ENCODE results near the gene KLHL40.

The KLHL40 gene

GRCh38 chr3:42704136-42704841 lies 19.0 kb downstream of the KLHL40 start:
- TF ChIP-seq, protein P1, sequence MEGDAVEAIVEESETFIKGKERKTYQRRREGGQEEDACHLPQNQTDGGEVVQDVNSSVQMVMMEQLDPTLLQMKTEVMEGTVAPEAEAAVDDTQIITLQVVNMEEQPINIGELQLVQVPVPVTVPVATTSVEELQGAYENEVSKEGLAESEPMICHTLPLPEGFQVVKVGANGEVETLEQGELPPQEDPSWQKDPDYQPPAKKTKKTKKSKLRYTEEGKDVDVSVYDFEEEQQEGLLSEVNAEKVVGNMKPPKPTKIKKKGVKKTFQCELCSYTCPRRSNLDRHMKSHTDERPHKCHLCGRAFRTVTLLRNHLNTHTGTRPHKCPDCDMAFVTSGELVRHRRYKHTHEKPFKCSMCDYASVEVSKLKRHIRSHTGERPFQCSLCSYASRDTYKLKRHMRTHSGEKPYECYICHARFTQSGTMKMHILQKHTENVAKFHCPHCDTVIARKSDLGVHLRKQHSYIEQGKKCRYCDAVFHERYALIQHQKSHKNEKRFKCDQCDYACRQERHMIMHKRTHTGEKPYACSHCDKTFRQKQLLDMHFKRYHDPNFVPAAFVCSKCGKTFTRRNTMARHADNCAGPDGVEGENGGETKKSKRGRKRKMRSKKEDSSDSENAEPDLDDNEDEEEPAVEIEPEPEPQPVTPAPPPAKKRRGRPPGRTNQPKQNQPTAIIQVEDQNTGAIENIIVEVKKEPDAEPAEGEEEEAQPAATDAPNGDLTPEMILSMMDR (conservative IDR thresholded peaks at IDR 0.05; ENCODE audit: low read depth): no peak
- DNase-seq (ENCODE audit: low spot score): no peak
- no peak overlapping the region for H3K27ac ChIP-seq
- POLR2A ChIA-PET (ENCODE audit: low non-redundant PET): no interaction called here
- CTCF ChIA-PET: no interaction called here

- DNase-seq (ENCODE audit: low spot score): no peak
- no peak overlapping the region for H3K27ac ChIP-seq
- TF ChIP-seq, protein P1 (conservative IDR thresholded peaks at IDR 0.05; ENCODE audit: low read depth): no peak
- ChIA-PET CTCF (no interaction called here), POLR2A (ENCODE audit: low non-redundant PET) (no interaction called here)
Observed at GRCh38 chr3:42705058-42705767, 19.9 kb downstream of the KLHL40 start.

GRCh38 chr3:42705962-42706585 lies 20.7 kb downstream of the KLHL40 start:
- DNase-seq (ENCODE audit: low spot score): no peak
- ChIA-PET CTCF (no interaction called here), POLR2A (ENCODE audit: low non-redundant PET) (no interaction called here)
- no peak overlapping the region for H3K27ac ChIP-seq
- TF ChIP-seq, protein P1 (conservative IDR thresholded peaks at IDR 0.05; ENCODE audit: low read depth): no peak

- ChIA-PET POLR2A (ENCODE audit: low non-redundant PET) (no interaction called here), CTCF (no interaction called here)
- DNase-seq (ENCODE audit: low spot score): no peak
- no peak overlapping the region for H3K27ac ChIP-seq
- TF ChIP-seq, protein P1 (conservative IDR thresholded peaks at IDR 0.05; ENCODE audit: low read depth): no peak
Observed at GRCh38 chr3:42706721-42707619, 21.6 kb downstream of the KLHL40 start.

DNA sequence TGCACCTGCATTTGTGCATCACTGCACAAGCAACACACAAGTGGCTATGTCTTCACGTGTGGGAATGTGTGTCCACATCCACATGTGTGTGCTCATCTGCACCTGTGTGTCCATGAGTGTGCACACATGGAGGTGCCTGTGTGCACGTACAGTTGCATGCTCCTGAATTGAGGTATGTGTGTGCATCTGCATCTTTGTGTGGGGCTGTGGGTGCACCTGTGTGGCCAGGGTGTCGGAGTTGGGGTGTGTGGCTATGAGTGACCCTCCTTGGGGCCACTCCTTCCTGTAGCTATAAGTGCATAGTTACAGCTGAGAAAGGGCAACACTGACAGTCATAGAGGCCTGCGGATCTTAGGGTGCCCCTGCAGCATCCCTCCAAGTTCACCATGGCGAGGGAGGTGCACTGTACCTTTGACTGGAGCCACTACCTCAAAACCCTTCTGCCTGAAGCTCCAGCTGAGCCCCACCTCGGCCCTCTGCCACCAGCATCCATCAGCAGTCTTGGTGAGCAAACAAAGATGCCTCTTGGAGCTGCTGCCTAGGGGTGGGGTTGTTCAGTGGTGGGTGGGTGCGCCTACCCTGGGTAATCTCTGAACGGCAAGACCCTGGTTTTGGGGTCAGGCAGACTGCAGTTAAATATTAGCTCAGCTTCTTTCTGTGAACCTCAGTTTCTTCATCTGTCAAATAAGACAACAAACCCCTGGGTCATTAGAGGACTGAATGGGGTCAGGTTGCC lies 22.5 kb downstream of the KLHL40 start:
- POLR2A ChIA-PET (ENCODE audit: low non-redundant PET): no interaction called here
- no peak for DNase-seq (ENCODE audit: low spot score)
- no peak overlapping the region for H3K27ac ChIP-seq
- TF ChIP-seq, protein P1 (conservative IDR thresholded peaks at IDR 0.05; ENCODE audit: low read depth): no peak
- CTCF ChIA-PET: interaction anchor here (0.6 kb wide), 2 partner anchors 124 to 206 kb away, joined by 3 to 4 read pairs; partner anchors contain the start of gene VIPR1
